ENCODE results near the gene ACACA.

DNA sequence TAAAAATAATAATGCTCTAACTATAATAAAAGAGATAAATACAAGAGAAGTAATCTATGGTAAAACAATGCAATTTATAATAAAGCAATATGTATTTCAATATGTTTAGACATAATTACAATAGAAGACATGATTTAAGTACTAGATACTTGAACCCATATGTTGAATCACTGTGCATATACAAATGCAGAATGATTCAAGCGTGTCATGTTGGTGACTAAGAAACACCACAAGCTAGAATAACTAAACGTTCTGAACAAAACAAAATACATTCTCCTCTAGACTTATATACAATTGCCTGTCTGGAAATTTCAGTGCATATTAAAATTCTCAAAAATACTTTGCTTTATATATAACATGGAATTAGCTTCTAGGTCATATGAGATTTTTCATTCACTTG lies 11.2 kb upstream of the ACACA start:
- TF ChIP-seq, protein P1, sequence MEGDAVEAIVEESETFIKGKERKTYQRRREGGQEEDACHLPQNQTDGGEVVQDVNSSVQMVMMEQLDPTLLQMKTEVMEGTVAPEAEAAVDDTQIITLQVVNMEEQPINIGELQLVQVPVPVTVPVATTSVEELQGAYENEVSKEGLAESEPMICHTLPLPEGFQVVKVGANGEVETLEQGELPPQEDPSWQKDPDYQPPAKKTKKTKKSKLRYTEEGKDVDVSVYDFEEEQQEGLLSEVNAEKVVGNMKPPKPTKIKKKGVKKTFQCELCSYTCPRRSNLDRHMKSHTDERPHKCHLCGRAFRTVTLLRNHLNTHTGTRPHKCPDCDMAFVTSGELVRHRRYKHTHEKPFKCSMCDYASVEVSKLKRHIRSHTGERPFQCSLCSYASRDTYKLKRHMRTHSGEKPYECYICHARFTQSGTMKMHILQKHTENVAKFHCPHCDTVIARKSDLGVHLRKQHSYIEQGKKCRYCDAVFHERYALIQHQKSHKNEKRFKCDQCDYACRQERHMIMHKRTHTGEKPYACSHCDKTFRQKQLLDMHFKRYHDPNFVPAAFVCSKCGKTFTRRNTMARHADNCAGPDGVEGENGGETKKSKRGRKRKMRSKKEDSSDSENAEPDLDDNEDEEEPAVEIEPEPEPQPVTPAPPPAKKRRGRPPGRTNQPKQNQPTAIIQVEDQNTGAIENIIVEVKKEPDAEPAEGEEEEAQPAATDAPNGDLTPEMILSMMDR (IDR thresholded peaks at IDR 0.05; ENCODE audit: low read length) = no peak
- TF ChIP-seq EZH2phosphoT487 (IDR thresholded peaks at IDR 0.05; ENCODE audit: low read length) = no peak

Measured in MM.1S (cell line).